H9 (cell line): ENCODE measurements around the gene APC. TPM values are rescaled to one million over a fixed set of nuclear protein-coding genes. Genes with fewer than 3 reads are reported as not detected.

Experiments used
- DNase-seq: peaks from one replicate; pipeline ENCODE4 v3.0.0-alpha.2; 2017
- H2AFZ ChIP-seq: one replicate; pipeline ENCODE4 v1.6.1; 2013; ENCODE audit warnings: mild to moderate bottlenecking, low read length, control low read depth, moderate library complexity
- H2AK5ac ChIP-seq: 2 replicates; pipeline ENCODE4 v1.6.1; 2013; ENCODE audit warnings: low read length, control low read depth, mixed read lengths; ENCODE audit not compliant: insufficient read length
- H2BK120ac ChIP-seq: one replicate; pipeline ENCODE4 v1.6.1; 2013; ENCODE audit warnings: low read depth, mild to moderate bottlenecking, low read length, control low read depth, inconsistent platforms; ENCODE audit not compliant: poor library complexity, severe bottlenecking
- H2BK12ac ChIP-seq: 2 replicates; pipeline ENCODE4 v1.6.1; 2013; ENCODE audit warnings: low read length, control low read depth, mixed read lengths, low read depth; ENCODE audit not compliant: insufficient read length
- H2BK15ac ChIP-seq: 2 replicates; pipeline ENCODE4 v1.6.1; 2013; ENCODE audit warnings: low read depth, low read length, control low read depth
- H2BK20ac ChIP-seq: one replicate; pipeline ENCODE4 v1.6.1; 2013; ENCODE audit warnings: low read depth, mild to moderate bottlenecking, low read length, control low read depth, inconsistent platforms; ENCODE audit not compliant: poor library complexity, severe bottlenecking
- H2BK5ac ChIP-seq: 2 replicates; pipeline ENCODE4 v1.6.1; 2013; ENCODE audit warnings: low read length, control low read depth, mixed read lengths; ENCODE audit not compliant: insufficient read length
- H3K14ac ChIP-seq: 2 replicates; pipeline ENCODE4 v1.6.1; 2013; ENCODE audit warnings: low read length, control low read depth; ENCODE audit not compliant: insufficient read depth
- H3K18ac ChIP-seq: 2 replicates; pipeline ENCODE4 v1.6.1; 2013; ENCODE audit warnings: low read depth, mild to moderate bottlenecking, mixed read lengths, low read length, control low read depth; ENCODE audit not compliant: insufficient read length
- H3K23ac ChIP-seq: 2 replicates; pipeline ENCODE4 v1.6.1; 2013; ENCODE audit warnings: low read length, control low read depth, mixed read lengths, low read depth; ENCODE audit not compliant: insufficient read length
- H3K23me2 ChIP-seq: 2 replicates; pipeline ENCODE4 v1.6.1; 2013; ENCODE audit warnings: low read depth, mild to moderate bottlenecking, mixed read lengths, low read length, control low read depth; ENCODE audit not compliant: insufficient read length, poor library complexity, severe bottlenecking
- H3K27ac ChIP-seq: 2 replicates; pipeline ENCODE4 v1.5.1; 2013; ENCODE audit warnings: low read length, control low read depth, mixed read lengths, low read depth; ENCODE audit not compliant: insufficient read length
- H3K27me3 ChIP-seq: 2 replicates; pipeline ENCODE4 v1.6.1; 2013; ENCODE audit warnings: low read length, control low read depth, inconsistent platforms; ENCODE audit not compliant: insufficient read depth
- H3K4ac ChIP-seq: 2 replicates; pipeline ENCODE4 v1.6.1; 2013; ENCODE audit warnings: low read depth, mild to moderate bottlenecking, control low read depth, inconsistent platforms, low read length, moderate library complexity
- H3K4me1 ChIP-seq: 2 replicates; pipeline ENCODE4 v1.6.1; 2013; ENCODE audit warnings: low read length, control low read depth, inconsistent platforms; ENCODE audit not compliant: insufficient read depth
- H3K4me2 ChIP-seq: 2 replicates; pipeline ENCODE4 v1.6.1; 2013; ENCODE audit warnings: low read length, control low read depth, mixed read lengths; ENCODE audit not compliant: insufficient read length, insufficient read depth
- H3K56ac ChIP-seq: 2 replicates; pipeline ENCODE4 v1.6.1; 2013; ENCODE audit warnings: low read depth, mild to moderate bottlenecking, mixed read lengths, low read length, control low read depth; ENCODE audit not compliant: insufficient read length
- H3K79me1 ChIP-seq: 2 replicates; pipeline ENCODE4 v1.6.1; 2013; ENCODE audit warnings: low read depth, mild to moderate bottlenecking, moderate library complexity, low read length, control low read depth, inconsistent platforms; ENCODE audit not compliant: insufficient read depth, poor library complexity, severe bottlenecking
- H3K79me2 ChIP-seq: 2 replicates; pipeline ENCODE4 v1.6.1; 2013; ENCODE audit warnings: low read length, control low read depth, inconsistent platforms; ENCODE audit not compliant: insufficient read depth
- H3K9ac ChIP-seq: 2 replicates; pipeline ENCODE4 v1.6.1; 2013; ENCODE audit warnings: low read length, control low read depth, mixed read lengths; ENCODE audit not compliant: insufficient read length; ENCODE audit errors: extremely low read depth
- H3K9me3 ChIP-seq: one replicate; pipeline ENCODE4 v1.6.1; 2013; ENCODE audit warnings: low read depth, low read length, inconsistent platforms; ENCODE audit not compliant: control insufficient read depth
- H3T11ph ChIP-seq: one replicate; pipeline ENCODE4 v1.6.1; 2013; ENCODE audit warnings: mild to moderate bottlenecking, low read length, control low read depth, inconsistent platforms
- H4K20me1 ChIP-seq: one replicate; pipeline ENCODE4 v1.6.1; 2013; ENCODE audit not compliant: control insufficient read depth, insufficient read length, insufficient read depth
- H4K5ac ChIP-seq: 2 replicates; pipeline ENCODE4 v1.6.1; 2013; ENCODE audit warnings: low read depth, mild to moderate bottlenecking, mixed read lengths, low read length, control low read depth; ENCODE audit not compliant: insufficient read length
- H4K8ac ChIP-seq: replicated peaks from 2 replicates; pipeline ENCODE4 v1.6.1; 2013; ENCODE audit warnings: low read length, control low read depth, mixed read lengths, low read depth; ENCODE audit not compliant: insufficient read length
- H4K91ac ChIP-seq: 2 replicates; pipeline ENCODE4 v1.6.1; 2013; ENCODE audit warnings: low read depth, mild to moderate bottlenecking, moderate library complexity, mixed read lengths, low read length, control low read depth; ENCODE audit not compliant: insufficient read length
- H3K27ac Mint-ChIP-seq, 3 experiments: 2 replicates in 2 of 3; 3 replicates in 1 of 3; pipeline ENCODE4 v1.8.0; 2020 to 2021; ENCODE audit warnings: mixed read lengths in 3 of 3, mild to moderate bottlenecking in 1 of 3, moderate library complexity in 1 of 3
- H3K27me3 Mint-ChIP-seq: 2 replicates; pipeline ENCODE4 v1.8.0; 2021; ENCODE audit warnings: low read depth, mild to moderate bottlenecking, moderate library complexity, mixed read lengths
- H3K36me3 Mint-ChIP-seq, 3 experiments: 2 replicates in 2 of 3; 3 replicates in 1 of 3; pipeline ENCODE4 v1.8.0; 2020 to 2021; ENCODE audit warnings: low read depth in 3 of 3, mixed read lengths in 3 of 3; ENCODE audit not compliant: insufficient read depth in 1 of 3
- H3K4me1 Mint-ChIP-seq, 2 experiments: 2 replicates each; pipeline ENCODE4 v1.8.0; 2020; ENCODE audit warnings: mixed read lengths in 2 of 2
- H3K4me3 Mint-ChIP-seq, 2 experiments: 2 replicates in 1 of 2; 3 replicates in 1 of 2; pipeline ENCODE4 v1.8.0; 2020 to 2021; ENCODE audit warnings: mild to moderate bottlenecking in 2 of 2, mixed read lengths in 2 of 2, moderate library complexity in 1 of 2
- H3K9me3 Mint-ChIP-seq, 2 experiments: 2 replicates in 1 of 2; 3 replicates in 1 of 2; pipeline ENCODE4 v1.8.0; 2020; ENCODE audit warnings: mild to moderate bottlenecking in 2 of 2, mixed read lengths in 2 of 2, moderate library complexity in 1 of 2
- CTCF ChIP-seq: fragments of 200-600 bp; sonication (generic); conservative IDR thresholded peaks from 3 replicates; pipeline ENCODE4 v1.8.0; 2021; ENCODE audit warnings: antibody characterized with exemption, mild to moderate bottlenecking
- WGBS: extraction: QIAGEN DNeasy Blood & Tissue Kit; methylation state at CpG from one replicate; pipeline ENCODE4 v1.1.7; 2013; ENCODE audit warnings: missing lambda C conversion rate, low lambda C conversion rate, mixed read lengths; ENCODE audit not compliant: insufficient read length; ENCODE audit errors: extremely low coverage; 5-methylcytosine and 5-hydroxymethylcytosine counted together
- total RNA-seq: library from RNA; stranded (reverse); gene quantifications from 2 replicates; pipeline ENCODE4 v1.2.1, GENCODE V29; 2021

APC gene
- total RNA-seq, 1 experiment from 2014 or later = 29.3 TPM

GRCh38 chr5:112793201-112793600 is 55.5 kb downstream of the APC start:
- Histone ChIP-seq H3K27ac (peak overlapping the region; percentile 85), H3K4me1 (peaks cover 15% of the 10 kb centered on the region), H4K91ac (no peak overlapping the region), H3K18ac (no peak overlapping the region), H3K14ac (no peak overlapping the region), H2BK20ac (no peak overlapping the region), H2BK120ac (no peak overlapping the region), H2AK5ac (peak overlapping the region; percentile 83), H2BK5ac (no peak overlapping the region), H2AFZ (no peak overlapping the region), H2BK12ac (no peak overlapping the region), H3K56ac (no peak overlapping the region), H3K9ac (peak overlapping the region; percentile 14), H2BK15ac (no peak overlapping the region), H4K20me1 (no peaks in the 10 kb centered on the region), H3K4me2 (no peak overlapping the region), H3K9me3 (no peaks in the 10 kb centered on the region), H4K8ac (no peak overlapping the region), H3K79me1 (no peaks in the 10 kb centered on the region), H4K5ac (no peak overlapping the region), H3K23ac (no peak overlapping the region), H3T11ph (no peak overlapping the region), H3K27me3 (no peaks in the 10 kb centered on the region), H3K23me2 (peaks cover 2% of the 10 kb centered on the region), H3K79me2 (no peaks in the 10 kb centered on the region), H3K4ac (no peak overlapping the region)
- no CpG with 5 or more reads among the region's 2 CpGs for WGBS
- no peak overlapping the region for H3K4me3 Mint-ChIP-seq
- peak overlapping the region; percentile 77 to 92 (median 83) for H3K27ac Mint-ChIP-seq
- H3K27me3 Mint-ChIP-seq = no peaks in the 10 kb centered on the region
- H3K36me3 Mint-ChIP-seq = peaks cover 14 to 24% (median 17%) of the 10 kb centered on the region in 3 experiments; a peak in 6 of 7 replicates
- H3K4me1 Mint-ChIP-seq = peaks cover 46 to 48% of the 10 kb centered on the region in 2 experiments
- no peak for DNase-seq
- no peak for TF ChIP-seq CTCF
- H3K9me3 Mint-ChIP-seq = no peaks in the 10 kb centered on the region
